Measurements from ENCODE around the gene GOSR2. TPM values are rescaled to one million over a fixed set of nuclear protein-coding genes. Genes with fewer than 3 reads are reported as not detected.
"Not testable (repeated sequence)": the region's sequence is repeated elsewhere in the genome, so short reads cannot be mapped to it uniquely, and the experiment has no call there.

Gene GOSR2
- total RNA-seq, 1 experiment from 2014 or later, result 71.9 TPM

- no peak overlapping the region for H3K27ac ChIP-seq
- H3K36me3 ChIP-seq, result no peaks in the 10 kb centered on the region
- H3K4me1 ChIP-seq (replicated peaks), result no peaks in the 10 kb centered on the region
Measured at GRCh38 chr17:46984892-46985291, 61.9 kb downstream of the GOSR2 start.

DNA sequence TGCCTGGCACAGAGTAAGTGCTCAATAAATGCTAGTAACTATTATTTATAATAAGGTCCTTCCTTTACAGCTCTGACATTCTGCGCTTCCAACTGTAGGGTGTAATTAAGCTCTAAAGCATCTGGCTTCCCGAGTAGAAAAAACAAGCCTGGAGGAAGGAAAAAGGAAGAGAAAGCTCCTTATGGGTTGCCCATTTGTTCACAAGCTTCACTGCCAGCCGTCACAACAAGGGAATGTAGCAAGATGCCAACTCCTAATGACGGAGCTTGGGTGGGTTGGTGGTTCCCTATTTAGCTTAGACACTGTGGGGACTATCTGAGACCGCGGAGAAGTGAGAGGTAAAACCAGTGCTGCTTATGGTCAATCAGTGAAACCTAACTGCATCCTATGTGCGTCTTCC is 63.4 kb downstream of the GOSR2 start:
- no peak overlapping the region for H3K27ac ChIP-seq
- peaks cover 17% of the 10 kb centered on the region for H3K27me3 ChIP-seq (replicated peaks)
- H3K9me3 ChIP-seq (replicated peaks), result no peaks in the 10 kb centered on the region
- H3K36me3 ChIP-seq, result no peaks in the 10 kb centered on the region
- DNase-seq (ENCODE audit: low read depth in 1 of 2, low spot score in 2 of 2), result no peak
- no peak overlapping the region for H3K4me3 ChIP-seq
- H3K4me1 ChIP-seq (replicated peaks), result no peaks in the 10 kb centered on the region

More at GRCh38 chr17:46984892-46985291, 61.9 kb downstream of the GOSR2 start:
- H3K27me3 ChIP-seq (replicated peaks), result peaks cover 27% of the 10 kb centered on the region
- no peak for DNase-seq (ENCODE audit: low read depth in 1 of 2, low spot score in 2 of 2)
- H3K9me3 ChIP-seq (replicated peaks), result no peaks in the 10 kb centered on the region
- no peak overlapping the region for H3K4me3 ChIP-seq

- H3K27ac ChIP-seq; H3K4me3 ChIP-seq; H3K9me3 ChIP-seq (replicated peaks); DNase-seq (ENCODE audit: low read depth in 1 of 2, low spot score in 2 of 2); H3K4me1 ChIP-seq (replicated peaks); H3K36me3 ChIP-seq; H3K27me3 ChIP-seq (replicated peaks): not testable (repeated sequence)
Measured at GRCh38 chr17:46987927-46988326, 65.0 kb downstream of the GOSR2 start.

DNA sequence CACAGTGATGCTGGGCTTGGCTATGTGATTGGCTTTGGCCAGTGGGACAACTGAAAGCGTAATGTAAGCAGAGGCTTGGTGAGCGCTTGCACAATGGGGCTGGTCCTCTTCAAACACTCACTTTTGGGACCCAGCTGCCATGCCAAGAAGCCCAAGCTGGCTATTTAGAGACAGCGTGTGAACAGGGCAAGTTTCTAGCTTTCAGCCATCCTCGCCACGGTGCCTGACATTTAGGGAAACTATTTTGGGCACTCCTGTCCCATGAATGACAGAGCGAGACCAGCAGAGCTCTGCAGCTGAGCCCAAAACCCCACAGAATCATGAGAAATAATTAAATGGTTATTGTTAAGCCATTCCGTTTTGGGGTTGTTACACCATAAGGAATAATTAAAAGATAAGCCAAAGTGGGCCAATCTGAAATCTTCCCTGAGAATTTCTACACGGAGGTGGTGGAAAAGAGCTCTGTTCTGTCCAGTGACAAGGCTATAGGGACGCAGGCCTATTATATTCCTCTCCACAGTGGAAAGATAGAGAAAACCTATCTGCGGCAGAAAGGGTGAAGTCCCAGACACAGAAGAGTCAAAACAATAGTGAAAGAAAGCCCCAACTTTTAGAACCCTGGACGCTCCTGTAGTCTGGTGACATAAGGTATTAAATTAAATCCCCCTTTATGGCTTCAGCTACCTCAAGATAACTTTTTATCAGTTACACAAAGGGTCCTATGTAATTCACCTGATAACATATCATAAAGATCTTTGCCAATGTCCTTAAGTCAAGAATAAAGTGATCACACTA is 66.9 kb downstream of the GOSR2 start:
- H3K4me1 ChIP-seq (replicated peaks), result no peaks in the 10 kb centered on the region
- no peaks in the 10 kb centered on the region for H3K36me3 ChIP-seq
- no peak overlapping the region for H3K4me3 ChIP-seq
- no peaks in the 10 kb centered on the region for H3K9me3 ChIP-seq (replicated peaks)
- H3K27me3 ChIP-seq (replicated peaks), result peaks cover 2% of the 10 kb centered on the region
- H3K27ac ChIP-seq, result no peak overlapping the region
- DNase-seq (ENCODE audit: low read depth in 1 of 2, low spot score in 2 of 2), result no peak

DNA sequence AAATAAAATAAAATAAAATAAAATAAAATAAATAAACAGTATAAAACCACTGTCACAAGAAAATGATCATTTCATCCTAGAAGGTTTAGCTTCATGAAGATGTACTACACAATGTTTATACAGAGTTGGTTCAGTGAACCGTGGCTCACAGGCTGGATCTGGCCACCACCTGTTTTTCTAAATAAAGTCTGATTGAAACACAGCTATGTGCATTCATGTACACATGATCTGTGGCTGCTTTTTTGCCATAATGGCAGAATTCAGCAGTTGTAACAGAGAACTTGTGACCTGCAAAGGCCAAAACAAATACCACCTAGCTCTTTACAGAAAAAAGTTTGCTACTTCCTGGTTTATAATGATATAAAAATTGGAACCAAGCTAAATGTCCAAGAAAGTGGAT is 68.7 kb downstream of the GOSR2 start:
- Histone ChIP-seq H3K27me3 (replicated peaks) (peaks cover 2% of the 10 kb centered on the region), H3K9me3 (replicated peaks) (no peaks in the 10 kb centered on the region), H3K4me3 (no peak overlapping the region), H3K4me1 (replicated peaks) (no peaks in the 10 kb centered on the region), H3K27ac (no peak overlapping the region), H3K36me3 (no peaks in the 10 kb centered on the region)
- DNase-seq (ENCODE audit: low read depth in 1 of 2, low spot score in 2 of 2), result no peak

Other genes starting within 250 kb of the GOSR2 start
- 1.8 and 4.0 TPM in 2 replicates for gene WNT3, start 104.5 kb upstream of the GOSR2 start, total RNA-seq (2014; rRNA removed; shearing (Covaris generic))
- not detected in 2 replicates for gene WNT9B, start 71.6 kb upstream of the GOSR2 start, total RNA-seq (2014; rRNA removed; shearing (Covaris generic))
- not detected in 2 replicates for gene RPRML, start 56.1 kb downstream of the GOSR2 start, total RNA-seq (2014; rRNA removed; shearing (Covaris generic))